ENCODE data around the gene MYL5. TPM values are rescaled to one million over a fixed set of nuclear protein-coding genes. Genes with fewer than 3 reads are reported as not detected.

The MYL5 gene
- total and polyA plus RNA-seq, 2 of the 13 experiments (the other 11 are each of a cell fraction or from before 2014, with no cell fraction given) = 6.5 to 16.0 TPM

GRCh38 chr4:692771-693554 lies 18.6 kb downstream of the MYL5 start (continued):
- no peak for TF ChIP-seq ZBTB42 (CRISPR knock-in tag; IDR thresholded peaks at IDR 0.05)
- TF ChIP-seq MXD4 (CRISPR knock-in tag; IDR thresholded peaks at IDR 0.05) = peak; percentile 36; the same call in 1 of the 2 replicates
- no peak for TF ChIP-seq ZSCAN22 (CRISPR knock-in tag; IDR thresholded peaks at IDR 0.05)
- no peak for TF ChIP-seq IRF9 (CRISPR knock-in tag; IDR thresholded peaks at IDR 0.05; ENCODE audit: borderline replicate concordance)
- TF ChIP-seq, protein P1, sequence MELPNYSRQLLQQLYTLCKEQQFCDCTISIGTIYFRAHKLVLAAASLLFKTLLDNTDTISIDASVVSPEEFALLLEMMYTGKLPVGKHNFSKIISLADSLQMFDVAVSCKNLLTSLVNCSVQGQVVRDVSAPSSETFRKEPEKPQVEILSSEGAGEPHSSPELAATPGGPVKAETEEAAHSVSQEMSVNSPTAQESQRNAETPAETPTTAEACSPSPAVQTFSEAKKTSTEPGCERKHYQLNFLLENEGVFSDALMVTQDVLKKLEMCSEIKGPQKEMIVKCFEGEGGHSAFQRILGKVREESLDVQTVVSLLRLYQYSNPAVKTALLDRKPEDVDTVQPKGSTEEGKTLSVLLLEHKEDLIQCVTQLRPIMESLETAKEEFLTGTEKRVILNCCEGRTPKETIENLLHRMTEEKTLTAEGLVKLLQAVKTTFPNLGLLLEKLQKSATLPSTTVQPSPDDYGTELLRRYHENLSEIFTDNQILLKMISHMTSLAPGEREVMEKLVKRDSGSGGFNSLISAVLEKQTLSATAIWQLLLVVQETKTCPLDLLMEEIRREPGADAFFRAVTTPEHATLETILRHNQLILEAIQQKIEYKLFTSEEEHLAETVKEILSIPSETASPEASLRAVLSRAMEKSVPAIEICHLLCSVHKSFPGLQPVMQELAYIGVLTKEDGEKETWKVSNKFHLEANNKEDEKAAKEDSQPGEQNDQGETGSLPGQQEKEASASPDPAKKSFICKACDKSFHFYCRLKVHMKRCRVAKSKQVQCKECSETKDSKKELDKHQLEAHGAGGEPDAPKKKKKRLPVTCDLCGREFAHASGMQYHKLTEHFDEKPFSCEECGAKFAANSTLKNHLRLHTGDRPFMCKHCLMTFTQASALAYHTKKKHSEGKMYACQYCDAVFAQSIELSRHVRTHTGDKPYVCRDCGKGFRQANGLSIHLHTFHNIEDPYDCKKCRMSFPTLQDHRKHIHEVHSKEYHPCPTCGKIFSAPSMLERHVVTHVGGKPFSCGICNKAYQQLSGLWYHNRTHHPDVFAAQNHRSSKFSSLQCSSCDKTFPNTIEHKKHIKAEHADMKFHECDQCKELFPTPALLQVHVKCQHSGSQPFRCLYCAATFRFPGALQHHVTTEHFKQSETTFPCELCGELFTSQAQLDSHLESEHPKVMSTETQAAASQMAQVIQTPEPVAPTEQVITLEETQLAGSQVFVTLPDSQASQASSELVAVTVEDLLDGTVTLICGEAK (IDR thresholded peaks at IDR 0.05) = no peak
- TF ChIP-seq, protein P1 (CRISPR knock-in tag; IDR thresholded peaks at IDR 0.05) = no peak
- TF ChIP-seq, protein P2, sequence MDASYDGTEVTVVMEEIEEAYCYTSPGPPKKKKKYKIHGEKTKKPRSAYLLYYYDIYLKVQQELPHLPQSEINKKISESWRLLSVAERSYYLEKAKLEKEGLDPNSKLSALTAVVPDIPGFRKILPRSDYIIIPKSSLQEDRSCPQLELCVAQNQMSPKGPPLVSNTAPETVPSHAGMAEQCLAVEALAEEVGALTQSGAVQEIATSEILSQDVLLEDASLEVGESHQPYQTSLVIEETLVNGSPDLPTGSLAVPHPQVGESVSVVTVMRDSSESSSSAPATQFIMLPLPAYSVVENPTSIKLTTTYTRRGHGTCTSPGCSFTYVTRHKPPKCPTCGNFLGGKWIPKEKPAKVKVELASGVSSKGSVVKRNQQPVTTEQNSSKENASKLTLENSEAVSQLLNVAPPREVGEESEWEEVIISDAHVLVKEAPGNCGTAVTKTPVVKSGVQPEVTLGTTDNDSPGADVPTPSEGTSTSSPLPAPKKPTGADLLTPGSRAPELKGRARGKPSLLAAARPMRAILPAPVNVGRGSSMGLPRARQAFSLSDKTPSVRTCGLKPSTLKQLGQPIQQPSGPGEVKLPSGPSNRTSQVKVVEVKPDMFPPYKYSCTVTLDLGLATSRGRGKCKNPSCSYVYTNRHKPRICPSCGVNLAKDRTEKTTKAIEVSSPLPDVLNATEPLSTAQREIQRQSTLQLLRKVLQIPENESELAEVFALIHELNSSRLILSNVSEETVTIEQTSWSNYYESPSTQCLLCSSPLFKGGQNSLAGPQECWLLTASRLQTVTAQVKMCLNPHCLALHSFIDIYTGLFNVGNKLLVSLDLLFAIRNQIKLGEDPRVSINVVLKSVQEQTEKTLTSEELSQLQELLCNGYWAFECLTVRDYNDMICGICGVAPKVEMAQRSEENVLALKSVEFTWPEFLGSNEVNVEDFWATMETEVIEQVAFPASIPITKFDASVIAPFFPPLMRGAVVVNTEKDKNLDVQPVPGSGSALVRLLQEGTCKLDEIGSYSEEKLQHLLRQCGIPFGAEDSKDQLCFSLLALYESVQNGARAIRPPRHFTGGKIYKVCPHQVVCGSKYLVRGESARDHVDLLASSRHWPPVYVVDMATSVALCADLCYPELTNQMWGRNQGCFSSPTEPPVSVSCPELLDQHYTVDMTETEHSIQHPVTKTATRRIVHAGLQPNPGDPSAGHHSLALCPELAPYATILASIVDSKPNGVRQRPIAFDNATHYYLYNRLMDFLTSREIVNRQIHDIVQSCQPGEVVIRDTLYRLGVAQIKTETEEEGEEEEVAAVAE (CRISPR knock-in tag; IDR thresholded peaks at IDR 0.05; ENCODE audit: borderline replicate concordance) = peak; percentile 57; the same call in 1 of the 2 replicates
- TF ChIP-seq ZNF674 (CRISPR knock-in tag; IDR thresholded peaks at IDR 0.05; ENCODE audit: low read depth) = no peak
- peak; percentile 27; the same call in 1 of the 2 replicates for TF ChIP-seq ZNF749 (CRISPR knock-in tag; IDR thresholded peaks at IDR 0.05; ENCODE audit: borderline replicate concordance)
- no peak for TF ChIP-seq FOXJ3 (CRISPR knock-in tag; IDR thresholded peaks at IDR 0.05; ENCODE audit: borderline replicate concordance)
- no peak for TF ChIP-seq U2AF2 (IDR thresholded peaks at IDR 0.05; ENCODE audit: low read depth, low read length)
- TF ChIP-seq ZNF280B (CRISPR knock-in tag; IDR thresholded peaks at IDR 0.05; ENCODE audit: borderline replicate concordance) = no peak
